Measurements from ENCODE around the gene BIRC3. TPM values are rescaled to one million over a fixed set of nuclear protein-coding genes. Genes with fewer than 3 reads are reported as not detected.
A peak's percentile ranks its signal among the peaks of the same experiment; 100 is the strongest.
"Not testable (repeated sequence)": the region's sequence is repeated elsewhere in the genome, so short reads cannot be mapped to it uniquely, and the experiment has no call there.

BIRC3 gene
- total RNA-seq, 1 donor from 2014 or later = 2.1 TPM

DNA sequence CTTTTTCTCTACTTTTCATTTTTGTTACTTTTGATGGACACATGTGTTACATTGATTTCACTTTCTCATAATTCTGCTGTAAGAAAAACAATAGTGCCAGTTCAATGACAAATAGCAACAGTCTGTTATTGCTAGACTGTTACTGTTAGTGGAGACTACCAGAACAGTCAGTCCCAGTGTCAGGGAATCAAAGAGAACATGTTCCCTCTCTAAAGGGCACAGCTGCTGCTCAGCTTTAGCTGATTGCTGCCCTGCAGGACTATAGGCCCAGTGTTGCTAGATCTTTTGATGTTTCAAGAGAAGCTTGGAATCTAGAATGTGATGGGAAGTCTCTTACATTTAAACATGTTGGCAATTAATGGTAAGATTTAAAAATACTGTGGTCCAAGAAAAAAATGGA, 3.4 kb downstream of the BIRC3 start:
- DNase-seq (ENCODE audit: low spot score) (no peak), ATAC-seq (no peak)

DNA sequence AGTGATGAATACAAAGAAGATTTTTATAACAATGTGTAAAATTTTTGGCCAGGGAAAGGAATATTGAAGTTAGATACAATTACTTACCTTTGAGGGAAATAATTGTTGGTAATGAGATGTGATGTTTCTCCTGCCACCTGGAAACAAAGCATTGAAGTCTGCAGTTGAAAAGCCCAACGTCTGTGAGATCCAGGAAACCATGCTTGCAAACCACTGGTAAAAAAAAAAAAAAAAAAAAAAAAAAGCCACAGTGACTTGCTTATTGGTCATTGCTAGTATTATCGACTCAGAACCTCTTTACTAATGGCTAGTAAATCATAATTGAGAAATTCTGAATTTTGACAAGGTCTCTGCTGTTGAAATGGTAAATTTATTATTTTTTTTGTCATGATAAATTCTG, 5.3 kb downstream of the BIRC3 start:
- ATAC-seq = no peak

DNA sequence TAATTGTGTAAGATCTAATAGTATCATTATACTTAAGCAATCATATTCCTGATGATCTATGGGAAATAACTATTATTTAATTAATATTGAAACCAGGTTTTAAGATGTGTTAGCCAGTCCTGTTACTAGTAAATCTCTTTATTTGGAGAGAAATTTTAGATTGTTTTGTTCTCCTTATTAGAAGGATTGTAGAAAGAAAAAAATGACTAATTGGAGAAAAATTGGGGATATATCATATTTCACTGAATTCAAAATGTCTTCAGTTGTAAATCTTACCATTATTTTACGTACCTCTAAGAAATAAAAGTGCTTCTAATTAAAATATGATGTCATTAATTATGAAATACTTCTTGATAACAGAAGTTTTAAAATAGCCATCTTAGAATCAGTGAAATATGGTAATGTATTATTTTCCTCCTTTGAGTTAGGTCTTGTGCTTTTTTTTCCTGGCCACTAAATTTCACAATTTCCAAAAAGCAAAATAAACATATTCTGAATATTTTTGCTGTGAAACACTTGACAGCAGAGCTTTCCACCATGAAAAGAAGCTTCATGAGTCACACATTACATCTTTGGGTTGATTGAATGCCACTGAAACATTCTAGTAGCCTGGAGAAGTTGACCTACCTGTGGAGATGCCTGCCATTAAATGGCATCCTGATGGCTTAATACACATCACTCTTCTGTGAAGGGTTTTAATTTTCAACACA, 6.4 kb downstream of the BIRC3 start:
- ATAC-seq (no peak), DNase-seq (ENCODE audit: low spot score) (no peak)

More for the DNA sequence above, 5.3 kb downstream of the BIRC3 start:
- DNase-seq (ENCODE audit: low spot score) = no peak

DNA sequence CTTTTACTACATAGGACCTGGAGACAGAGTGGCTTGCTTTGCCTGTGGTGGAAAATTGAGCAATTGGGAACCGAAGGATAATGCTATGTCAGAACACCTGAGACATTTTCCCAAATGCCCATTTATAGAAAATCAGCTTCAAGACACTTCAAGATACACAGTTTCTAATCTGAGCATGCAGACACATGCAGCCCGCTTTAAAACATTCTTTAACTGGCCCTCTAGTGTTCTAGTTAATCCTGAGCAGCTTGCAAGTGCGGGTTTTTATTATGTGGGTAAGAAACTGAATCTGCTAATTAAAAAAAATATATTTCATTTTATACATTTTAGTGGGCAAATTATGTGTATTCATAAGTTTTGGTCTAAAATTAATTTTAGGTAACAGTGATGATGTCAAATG, 7.8 kb downstream of the BIRC3 start:
- ATAC-seq (no peak), DNase-seq (ENCODE audit: low spot score) (no peak)

DNA sequence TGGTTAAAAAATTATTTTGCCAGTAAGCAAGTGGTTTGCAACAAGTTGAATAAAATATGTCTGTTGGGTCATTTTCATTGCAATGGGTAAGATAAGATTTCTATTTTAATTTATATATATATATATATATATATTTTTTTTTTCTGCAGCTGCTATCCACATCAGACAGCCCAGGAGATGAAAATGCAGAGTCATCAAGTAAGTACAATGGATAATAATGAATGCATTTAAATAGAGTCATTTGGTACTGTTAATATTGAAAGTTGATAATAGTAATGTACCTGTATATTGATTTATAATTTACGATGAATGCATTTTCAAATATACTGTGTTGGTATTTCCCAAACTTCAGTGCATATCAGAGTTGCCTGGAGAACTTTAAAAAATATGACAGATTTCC, 11.5 kb downstream of the BIRC3 start:
- DNase-seq (ENCODE audit: low spot score) (no peak), ATAC-seq (no peak)

DNA sequence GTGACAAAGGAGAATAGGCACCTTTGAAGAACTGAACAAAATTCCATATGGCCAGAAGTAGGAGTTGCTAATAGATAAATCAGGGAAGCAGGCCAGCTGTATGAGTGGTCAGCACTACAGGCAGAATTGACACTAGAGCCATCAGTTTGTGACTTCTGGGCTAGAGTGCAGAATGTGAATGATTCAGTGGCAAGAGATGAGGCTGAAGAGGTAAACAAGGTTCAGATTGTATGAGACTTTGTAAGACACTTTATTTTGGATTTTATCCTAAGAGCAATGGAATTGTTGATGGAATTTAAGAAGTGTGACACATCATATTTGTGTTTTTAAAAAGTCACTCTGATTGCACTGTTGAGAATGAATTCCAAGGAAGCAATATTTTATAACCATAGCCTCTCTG, 12.9 kb downstream of the BIRC3 start:
- no peak for ATAC-seq

DNA sequence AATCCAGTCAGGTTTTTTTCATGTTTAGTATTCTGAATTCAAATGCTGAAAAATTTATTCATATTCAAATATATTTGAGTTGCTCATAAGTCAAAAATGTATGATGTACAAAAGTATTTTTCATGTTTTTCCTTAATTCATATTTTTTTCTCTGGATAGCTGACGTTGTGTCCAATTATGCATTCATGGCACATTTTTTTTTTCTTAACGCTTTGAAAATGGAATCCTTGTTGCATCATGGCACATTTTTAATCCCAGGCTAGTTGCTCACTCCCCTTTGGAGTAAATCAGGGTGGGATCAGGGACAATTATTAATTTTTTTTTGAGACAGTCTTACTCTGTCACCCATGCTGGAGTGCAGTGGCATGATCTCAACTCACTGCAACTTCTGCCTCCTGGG, 14.1 kb downstream of the BIRC3 start:
- ATAC-seq = no peak

More for the DNA sequence above, 12.9 kb downstream of the BIRC3 start:
- DNase-seq (ENCODE audit: low spot score) = no peak

DNA sequence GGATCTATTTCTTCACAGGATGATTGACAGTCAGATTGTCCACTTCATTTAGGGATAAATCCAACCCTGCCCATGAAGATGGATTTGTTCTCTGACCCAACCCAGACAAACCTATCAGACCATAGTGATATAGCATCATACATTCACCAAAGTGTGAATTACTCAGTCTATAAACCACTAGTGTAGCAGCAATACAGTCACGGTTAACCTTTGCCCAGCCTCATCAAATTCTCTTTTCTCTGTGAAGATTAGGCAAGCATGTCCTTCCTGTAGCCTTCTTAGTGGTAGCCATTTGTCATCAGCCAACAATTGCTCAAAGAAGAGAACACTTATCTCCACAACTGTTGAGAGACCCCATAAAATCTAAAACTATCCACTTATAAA, 15.3 kb downstream of the BIRC3 start:
- DNase-seq (ENCODE audit: low spot score) = no peak
- ATAC-seq = no peak

More for the DNA sequence above, 14.1 kb downstream of the BIRC3 start:
- DNase-seq (ENCODE audit: low spot score) = no peak

DNA sequence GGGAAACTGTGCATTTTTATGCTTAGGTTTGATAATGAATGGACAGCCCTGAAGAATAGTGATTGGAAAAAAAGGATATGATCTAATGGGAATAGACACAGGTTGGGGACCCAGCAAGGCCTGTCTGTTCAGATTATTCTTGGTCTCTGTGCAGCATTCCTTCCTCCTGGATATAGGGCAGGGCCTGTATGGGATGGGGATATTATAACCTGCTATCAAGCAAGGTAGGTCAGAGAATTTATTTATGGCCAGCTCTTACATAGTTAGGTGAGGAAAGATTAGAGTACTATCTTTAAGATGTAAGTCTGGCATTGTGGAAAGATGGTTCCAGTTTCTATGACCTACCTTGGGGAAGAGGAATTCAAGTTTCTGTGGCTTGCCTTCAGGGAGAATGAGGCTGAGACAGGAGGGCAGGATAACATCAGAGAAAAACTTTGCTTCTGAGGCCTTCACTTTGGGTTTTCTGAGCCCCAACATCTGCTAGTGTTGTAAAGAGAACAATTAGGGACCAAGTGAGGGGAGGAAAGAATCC, 21.3 kb downstream of the BIRC3 start:
- ATAC-seq = no peak
- DNase-seq (ENCODE audit: low spot score) = no peak

DNA sequence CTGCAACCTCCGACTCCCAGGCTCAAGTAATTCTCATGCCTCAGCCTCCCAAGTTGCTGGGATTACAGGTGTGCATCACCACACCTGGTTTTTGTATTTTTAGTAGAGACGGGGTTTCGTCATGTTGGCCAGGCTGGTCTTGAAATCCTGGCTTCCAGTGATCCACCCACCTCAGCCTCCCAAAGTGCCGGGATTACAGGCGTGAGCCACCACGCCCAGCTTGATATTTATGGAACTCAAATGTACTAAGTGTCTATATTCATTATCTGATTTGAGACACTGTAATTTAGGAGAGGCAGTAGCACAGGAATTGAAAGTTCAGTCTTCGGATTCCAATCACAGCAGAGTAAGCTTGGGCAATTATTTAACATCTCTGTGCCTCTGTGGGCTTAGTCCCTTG, 24.0 kb downstream of the BIRC3 start:
- not testable (repeated sequence) for ATAC-seq; DNase-seq (ENCODE audit: low spot score)

DNA sequence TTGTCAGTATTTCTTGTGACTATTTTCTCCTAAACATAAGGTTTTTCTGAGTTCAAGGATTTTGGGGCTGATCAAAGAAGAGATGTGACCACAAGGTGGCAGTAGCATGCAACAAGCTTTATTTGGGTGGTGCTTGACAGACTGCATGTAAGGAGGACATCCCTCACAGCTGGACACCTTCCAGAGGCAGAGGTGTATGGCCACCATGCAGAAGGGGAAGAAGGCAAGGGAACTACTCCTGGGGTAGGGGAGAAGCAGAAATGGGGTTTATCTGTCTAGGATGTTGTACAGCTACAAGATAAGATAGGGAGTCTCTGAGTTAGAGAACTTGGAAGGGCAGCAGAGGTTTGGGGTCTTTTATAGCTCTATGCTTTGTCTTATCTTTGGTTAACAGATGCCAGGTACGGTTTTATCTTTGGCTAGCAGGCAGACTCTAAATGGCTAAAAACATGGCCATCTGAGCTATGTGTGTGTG, 24.6 kb downstream of the BIRC3 start:
- ATAC-seq (peak; percentile 93), DNase-seq (ENCODE audit: low spot score) (peak; percentile 78)

DNA sequence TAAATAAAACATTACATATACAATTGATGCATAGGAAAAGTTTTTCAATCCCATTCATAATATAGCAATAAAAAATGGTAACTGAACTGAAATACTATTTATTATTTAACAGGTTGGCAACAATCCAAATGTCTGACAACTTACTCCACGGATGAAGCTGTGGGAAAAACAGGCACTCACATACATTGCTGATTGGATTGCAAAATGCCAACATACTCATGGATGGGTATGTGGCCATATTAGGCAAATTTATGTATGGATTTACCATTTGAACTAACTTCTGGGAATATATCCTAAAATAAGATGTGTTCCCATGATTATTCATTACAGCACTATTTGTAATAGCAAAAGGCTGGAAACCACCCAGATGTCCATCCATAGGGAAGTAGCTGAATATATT, 26.5 kb downstream of the BIRC3 start:
- DNase-seq (ENCODE audit: low spot score) (no peak), ATAC-seq (no peak)

DNA sequence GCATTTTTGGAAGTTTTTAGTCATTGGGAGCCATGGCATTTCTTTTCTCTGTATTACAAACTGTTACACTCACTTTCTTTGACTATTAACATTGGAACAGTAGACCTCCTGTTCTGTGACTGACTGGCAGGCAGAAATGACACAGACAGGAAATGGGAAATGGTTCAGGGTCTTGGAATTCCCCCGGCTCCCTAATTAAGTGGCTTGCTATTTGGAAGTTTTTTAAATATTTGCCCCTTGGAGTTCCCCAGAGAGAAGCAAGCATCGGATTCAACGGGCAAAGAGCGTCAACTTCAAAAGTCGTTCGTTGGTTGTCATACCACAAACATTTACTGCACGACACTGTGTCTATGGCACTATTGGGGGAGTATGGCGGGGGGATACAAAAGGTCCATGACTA, 28.6 kb downstream of the BIRC3 start:
- DNase-seq (ENCODE audit: low spot score) (no peak), ATAC-seq (no peak)

DNA sequence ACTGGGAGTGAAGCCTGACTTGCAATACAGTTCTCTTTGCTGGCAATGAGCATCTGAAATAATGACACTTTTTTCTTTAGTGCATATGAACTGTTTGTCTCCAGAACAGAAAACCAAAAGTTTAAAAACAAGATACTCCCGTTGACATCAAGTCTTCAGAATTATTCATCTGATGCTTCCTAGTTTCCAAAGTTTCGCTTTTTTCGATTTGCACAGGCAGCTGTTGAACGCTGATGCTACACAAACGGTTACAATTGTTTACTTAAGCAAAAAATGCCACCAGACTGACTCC, 29.1 kb downstream of the BIRC3 start:
- no peak for DNase-seq (ENCODE audit: low spot score)
- ATAC-seq = no peak

DNA sequence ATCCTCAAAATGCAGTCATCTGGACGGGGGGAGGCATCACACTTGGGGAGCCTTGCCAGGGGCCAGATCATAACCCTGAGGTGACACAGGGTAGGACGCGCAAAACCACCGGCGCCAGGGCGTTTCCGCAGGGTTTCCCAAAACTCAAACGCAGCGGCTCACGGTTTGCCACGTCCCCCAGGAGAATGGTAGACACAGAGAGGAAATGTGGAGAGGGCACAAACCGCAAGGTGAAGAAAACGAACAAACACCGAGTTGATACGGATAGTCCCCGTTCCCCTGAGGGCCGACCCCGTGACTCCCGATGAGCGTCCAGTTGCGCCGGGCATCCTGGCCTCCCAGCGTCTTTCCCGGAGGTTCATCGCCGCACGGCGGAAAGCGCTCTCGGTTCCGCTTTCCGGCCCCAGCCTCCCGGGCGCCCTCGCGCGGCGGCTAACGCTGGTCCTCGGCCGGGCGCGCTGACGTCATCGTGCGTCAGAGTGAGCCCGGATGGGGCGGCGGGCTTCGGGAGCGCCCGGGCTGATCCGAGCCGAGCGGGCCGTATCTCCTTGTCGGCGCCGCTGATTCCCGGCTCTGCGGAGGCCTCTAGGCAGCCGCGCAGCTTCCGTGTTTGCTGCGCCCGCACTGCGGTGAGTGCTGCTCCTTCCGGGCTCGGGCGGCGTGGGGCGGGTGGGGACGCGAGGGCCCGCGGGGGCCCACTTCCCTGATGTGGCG, 29.6 kb downstream of the BIRC3 start, which contains the start of gene BIRC2:
Gene BIRC2 (plus strand): TSS at position 467 of the 714 bp plus-strand sequence. CDS start 2,641 bp downstream, outside the sequence.
- peak; percentile 97 for DNase-seq (ENCODE audit: low spot score)
- ATAC-seq = peak; percentile 96

DNA sequence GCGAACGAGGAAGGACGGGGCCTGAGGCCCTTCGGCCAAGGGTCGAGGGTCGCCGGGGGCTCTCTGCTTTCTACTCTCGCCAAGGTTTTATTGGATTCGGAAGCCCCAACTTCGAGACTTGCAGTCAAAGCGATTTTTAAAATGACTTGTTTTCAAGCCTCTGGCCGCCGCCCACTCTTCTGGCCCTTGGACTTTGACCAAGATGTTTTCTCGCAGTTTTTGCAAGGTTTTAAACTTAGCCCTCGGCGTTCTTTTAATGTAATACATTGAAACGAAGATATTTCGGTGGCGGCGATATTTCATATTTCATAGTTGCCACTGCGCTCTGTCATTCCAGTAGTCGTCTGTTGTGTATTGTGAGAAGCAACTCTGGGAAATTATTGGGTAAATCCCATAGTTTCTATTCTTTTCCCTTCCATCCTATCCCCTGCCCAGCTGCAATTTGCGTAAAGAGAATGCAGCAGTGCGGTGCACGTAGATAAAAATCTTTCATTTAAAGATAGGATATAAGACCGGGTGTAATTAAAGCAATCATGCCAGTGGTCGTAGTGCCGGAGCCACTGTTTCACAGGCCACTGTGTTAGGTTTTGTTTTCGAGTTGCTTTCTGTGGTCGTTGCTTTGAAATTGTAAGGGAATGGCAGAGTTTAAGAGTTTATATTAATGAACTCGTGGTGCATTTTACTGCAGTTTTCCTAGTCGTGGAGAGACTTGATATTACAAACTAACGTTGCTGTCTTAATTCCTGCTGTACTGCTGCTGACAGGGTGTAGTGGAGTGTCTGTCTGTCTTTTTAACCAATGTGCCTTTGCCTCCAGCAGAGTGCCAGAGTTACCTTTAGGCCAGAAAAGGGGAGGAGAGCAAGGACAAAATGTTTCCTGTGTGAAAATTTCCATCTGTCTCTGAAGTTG, 30.4 kb downstream of the BIRC3 start:
- peak; percentile 51 for ATAC-seq

DNA sequence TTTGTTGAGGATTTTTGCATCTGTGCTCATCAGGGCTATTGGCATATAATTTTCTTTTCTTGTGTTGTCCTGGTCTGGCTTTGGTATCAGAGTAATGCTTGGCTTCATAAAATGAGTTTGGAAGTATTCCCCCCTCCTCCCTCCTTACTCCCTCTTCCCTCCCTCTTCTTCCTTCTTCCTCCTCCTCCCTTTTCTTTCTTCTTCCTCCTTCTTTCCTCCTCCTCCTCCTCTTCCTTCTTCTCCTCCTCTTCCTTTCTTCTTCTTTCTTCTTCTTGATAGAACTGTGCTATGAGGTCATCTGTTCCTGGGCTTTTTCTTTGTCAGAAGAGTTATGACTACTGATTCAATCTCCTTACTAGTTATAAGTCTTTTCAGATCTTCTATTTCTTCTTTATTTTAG, 39.8 kb downstream of the BIRC3 start:
- ATAC-seq (no peak), DNase-seq (ENCODE audit: low spot score) (no peak)

More for the DNA sequence above, 30.4 kb downstream of the BIRC3 start:
- no peak for DNase-seq (ENCODE audit: low spot score)

DNA sequence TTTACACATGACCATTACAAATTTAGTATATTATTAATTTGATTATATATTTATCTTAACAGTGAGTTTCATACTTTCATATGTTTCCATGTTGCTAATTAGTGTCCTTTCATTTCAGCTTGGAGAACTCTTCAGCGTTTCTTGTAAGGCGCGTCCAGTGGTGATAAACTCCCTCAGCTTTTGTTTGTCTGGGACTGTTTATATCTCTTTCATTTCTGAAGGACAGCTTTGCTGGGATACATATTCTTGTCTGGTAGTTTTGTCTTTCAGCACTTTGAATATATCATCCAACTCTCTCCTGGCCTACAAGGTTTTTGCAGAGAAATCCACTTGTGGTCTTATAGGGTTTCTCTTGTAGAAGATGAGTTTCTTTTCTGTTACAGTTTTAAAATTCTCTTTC, 42.1 kb downstream of the BIRC3 start:
- no peak for ATAC-seq
- DNase-seq (ENCODE audit: low spot score) = no peak

DNA sequence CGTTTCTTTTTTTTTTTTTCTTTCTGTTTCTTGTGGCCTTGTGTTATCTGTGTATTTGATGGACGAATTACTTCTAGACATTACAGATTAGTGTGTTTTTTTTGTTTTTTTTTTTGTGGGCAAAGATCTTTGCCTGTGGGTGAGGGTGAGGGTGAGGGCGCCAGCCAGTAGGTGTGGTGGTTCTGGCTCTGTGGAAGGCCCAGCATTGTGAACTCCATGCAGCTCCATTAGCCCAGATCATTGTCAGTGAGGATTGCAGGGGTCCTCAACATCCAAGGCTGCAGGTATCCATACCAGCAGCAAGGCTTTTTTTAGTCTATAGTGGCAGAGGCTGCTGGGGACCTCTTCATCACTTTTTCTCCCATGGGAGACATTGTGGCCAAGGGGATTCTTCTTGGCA, 43.4 kb downstream of the BIRC3 start:
- DNase-seq (ENCODE audit: low spot score) (no peak), ATAC-seq (no peak)

DNA sequence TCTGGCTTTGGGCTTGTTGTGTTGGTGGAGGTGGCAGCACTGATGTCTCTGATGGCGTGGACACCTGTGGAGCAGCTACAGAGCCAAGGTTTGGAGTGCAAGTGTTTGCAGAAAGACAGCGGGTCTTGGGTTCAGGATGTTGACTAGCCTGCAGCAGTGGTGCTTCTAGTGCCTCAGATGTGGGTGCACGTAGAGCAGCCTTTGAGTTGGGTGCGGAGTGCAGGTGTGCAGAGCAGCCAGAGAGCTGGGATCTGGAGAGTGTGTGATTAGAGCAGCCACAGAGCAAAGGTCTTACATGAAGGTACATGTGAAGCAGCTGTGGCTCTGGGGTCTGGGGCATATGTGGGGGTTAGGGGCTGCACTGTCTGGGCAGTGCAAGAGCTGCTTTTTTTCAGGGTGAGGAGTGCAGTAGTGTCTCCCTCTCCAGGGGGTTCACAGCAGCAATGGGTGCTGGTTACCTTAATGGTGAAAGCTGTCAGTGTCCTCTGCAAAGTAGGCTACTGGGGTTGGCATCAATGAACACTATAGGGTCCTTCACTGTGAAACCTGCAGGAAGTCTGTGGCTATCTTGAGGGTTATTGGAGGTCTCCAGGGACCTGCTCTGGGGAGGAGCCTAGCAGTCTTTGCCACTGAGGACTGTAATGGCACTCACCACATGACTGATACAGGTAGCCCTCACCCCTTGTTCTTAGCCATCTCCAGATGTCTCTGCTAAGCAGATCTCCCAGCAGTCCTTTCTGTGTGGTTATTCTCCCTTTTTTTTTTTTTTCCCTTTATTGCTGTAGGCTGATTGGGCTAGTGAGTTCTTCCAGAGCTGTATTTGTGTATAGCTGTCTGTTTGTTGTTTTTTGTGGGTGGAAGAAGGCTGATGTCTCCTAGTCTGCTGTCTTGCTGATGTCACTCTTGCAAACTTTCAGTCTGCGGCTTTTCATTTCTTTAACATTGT, 44.1 kb downstream of the BIRC3 start:
- DNase-seq (ENCODE audit: low spot score) (no peak), ATAC-seq (peak; percentile 30)
